ENCODE measurements around the gene MROH9. TPM values are rescaled to one million over a fixed set of nuclear protein-coding genes. Genes with fewer than 3 reads are reported as not detected.

MROH9 gene
- total RNA-seq, 1 experiment from 2014 or later = not detected

DNA sequence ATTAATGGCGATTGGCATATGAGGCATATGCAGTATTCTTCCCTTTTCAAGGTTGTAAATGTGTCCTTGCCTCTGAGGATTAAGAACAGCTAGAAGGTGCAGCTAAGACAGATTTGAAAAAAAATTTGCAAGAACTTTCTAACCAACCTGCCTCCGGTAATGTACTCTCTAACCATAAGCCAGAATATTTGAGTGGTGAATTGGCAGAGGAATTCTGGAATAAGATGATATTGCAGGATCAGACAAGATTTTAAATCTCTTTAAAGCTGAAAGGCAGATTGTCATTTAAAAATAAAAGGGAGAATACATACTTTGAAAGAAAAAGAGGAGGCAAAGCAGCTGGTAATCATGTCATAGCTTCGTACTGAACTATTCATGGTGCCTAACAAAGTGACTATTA is 29.2 kb downstream of the MROH9 start (continued):
- TF ChIP-seq EZH2phosphoT487 (IDR thresholded peaks at IDR 0.05; ENCODE audit: borderline replicate concordance) = no peak
- no peak for TF ChIP-seq POLR2A (IDR thresholded peaks at IDR 0.05; ENCODE audit: borderline replicate concordance, extremely low read depth, insufficient read depth, insufficient read length)
- no peak for TF ChIP-seq YY1 (IDR thresholded peaks at IDR 0.05; ENCODE audit: extremely low read depth, insufficient replicate concordance, low read depth, low read length)
- no peak for TF ChIP-seq EZH2 (IDR thresholded peaks at IDR 0.05)
- no peak for TF ChIP-seq TCF7L2 (IDR thresholded peaks at IDR 0.05; ENCODE audit: borderline replicate concordance, extremely low read depth, insufficient read depth, insufficient read length)
- TF ChIP-seq JUND (IDR thresholded peaks at IDR 0.05) = no peak
- TF ChIP-seq FOSL1 (IDR thresholded peaks at IDR 0.05; ENCODE audit: low read depth) = no peak
- TF ChIP-seq ELF1 (IDR thresholded peaks at IDR 0.05; ENCODE audit: borderline replicate concordance, low read depth) = no peak

DNA sequence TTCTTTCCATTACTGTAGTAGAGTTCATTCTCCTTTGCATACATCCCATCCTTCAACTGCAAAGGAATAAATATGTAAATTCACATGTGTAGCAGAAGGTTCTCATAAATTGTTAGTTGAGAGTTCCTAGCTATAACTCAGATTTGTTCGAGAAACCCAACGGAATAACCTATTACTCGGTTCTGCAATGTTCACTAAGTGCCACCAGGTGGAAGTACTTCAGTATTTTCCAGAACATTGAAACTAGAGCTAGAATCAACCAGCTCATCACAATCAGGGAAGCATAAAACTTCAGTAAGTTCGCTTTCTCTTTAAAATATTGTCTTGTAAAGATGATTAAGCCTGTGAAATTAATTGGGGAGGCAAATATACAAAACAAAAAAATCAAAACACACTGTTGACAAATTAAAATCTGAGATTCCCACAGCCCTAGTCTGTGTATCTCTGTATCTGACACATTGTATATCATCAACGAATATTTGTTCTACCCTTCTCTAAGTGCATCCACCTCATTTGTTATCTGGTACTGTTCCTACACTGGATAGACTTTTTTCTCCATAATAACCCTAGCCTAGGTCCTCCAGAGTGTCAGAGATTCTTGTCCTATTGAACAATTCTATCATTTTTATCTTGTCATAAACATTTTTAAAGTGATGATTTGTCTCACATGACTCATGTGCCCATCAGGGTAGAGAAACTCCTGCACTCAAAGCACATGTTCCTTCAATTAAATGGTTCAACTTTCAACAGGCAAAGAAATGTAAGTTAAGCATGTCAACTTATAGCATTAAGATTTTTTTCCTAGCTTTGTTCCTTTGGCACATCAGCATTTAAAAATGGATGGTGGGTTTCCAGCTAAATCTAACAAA is 31.9 kb downstream of the MROH9 start:
- no peaks in the 10 kb centered on the region for H3K9me2 ChIP-seq (ENCODE audit: insufficient read depth)
- no peak for TF ChIP-seq SP1 (IDR thresholded peaks at IDR 0.05; ENCODE audit: low read depth)
- peak; percentile 62 for TF ChIP-seq RAD21 (IDR thresholded peaks at IDR 0.05; ENCODE audit: low read depth)
- TF ChIP-seq, protein P1, sequence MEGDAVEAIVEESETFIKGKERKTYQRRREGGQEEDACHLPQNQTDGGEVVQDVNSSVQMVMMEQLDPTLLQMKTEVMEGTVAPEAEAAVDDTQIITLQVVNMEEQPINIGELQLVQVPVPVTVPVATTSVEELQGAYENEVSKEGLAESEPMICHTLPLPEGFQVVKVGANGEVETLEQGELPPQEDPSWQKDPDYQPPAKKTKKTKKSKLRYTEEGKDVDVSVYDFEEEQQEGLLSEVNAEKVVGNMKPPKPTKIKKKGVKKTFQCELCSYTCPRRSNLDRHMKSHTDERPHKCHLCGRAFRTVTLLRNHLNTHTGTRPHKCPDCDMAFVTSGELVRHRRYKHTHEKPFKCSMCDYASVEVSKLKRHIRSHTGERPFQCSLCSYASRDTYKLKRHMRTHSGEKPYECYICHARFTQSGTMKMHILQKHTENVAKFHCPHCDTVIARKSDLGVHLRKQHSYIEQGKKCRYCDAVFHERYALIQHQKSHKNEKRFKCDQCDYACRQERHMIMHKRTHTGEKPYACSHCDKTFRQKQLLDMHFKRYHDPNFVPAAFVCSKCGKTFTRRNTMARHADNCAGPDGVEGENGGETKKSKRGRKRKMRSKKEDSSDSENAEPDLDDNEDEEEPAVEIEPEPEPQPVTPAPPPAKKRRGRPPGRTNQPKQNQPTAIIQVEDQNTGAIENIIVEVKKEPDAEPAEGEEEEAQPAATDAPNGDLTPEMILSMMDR (IDR thresholded peaks at IDR 0.05 in 2 of 3, conservative IDR thresholded peaks at IDR 0.05 in 1 of 3; ENCODE audit: borderline replicate concordance in 1 of 3, insufficient read depth in 1 of 3, low read depth in 2 of 3, low read length in 2 of 3) = peak; percentile 55 to 66 (median 63); a peak in 5 of 6 replicates
- TF ChIP-seq ZNF274 (IDR thresholded peaks at IDR 0.05; ENCODE audit: low read depth, low read length) = no peak
- no peak for TF ChIP-seq EZH2phosphoT487 (IDR thresholded peaks at IDR 0.05; ENCODE audit: borderline replicate concordance)
- H3K9ac ChIP-seq (ENCODE audit: low read length) = no peak overlapping the region
- ATAC-seq (peak; percentile 90), DNase-seq (ENCODE audit: low read depth, low spot score) (peak; percentile 32)
- H3K27me3 ChIP-seq (ENCODE audit: insufficient read depth, low read length) = no peaks in the 10 kb centered on the region
- ChIA-PET CTCF (interaction anchor here (0.6 to 5.3 kb wide), 28 partner anchors 9 to 1039 kb away, joined by 3 to 97 read pairs (median 4); partner anchors contain the start of gene FMO4), POLR2A (interaction anchor here (1.0 kb wide), 1 partner anchor 346 kb away, joined by 3 read pairs; no protein-coding TSS in a partner anchor), RAD21 (ENCODE audit: low non-redundant PET in 1 of 2, low total read pairs in 2 of 2, uncharacterized antibody in 2 of 2, unreplicated experiment in 2 of 2) (interaction anchor here (0.9 to 1.6 kb wide), 4 partner anchors 259 to 346 kb away, joined by 5 to 11 read pairs (median 8); partner anchors contain the start of gene FMO4 (in 2 of the 2))
- no TSS peak for BruUV-seq (replicated peaks)
- intact Hi-C loops (cut with micrococcal nuclease) = loop anchor here (1.0 kb wide), 2 partner anchors 259 to 346 kb away; no protein-coding TSS in a partner anchor
- H4K20me1 ChIP-seq (ENCODE audit: insufficient read depth) = no peaks in the 10 kb centered on the region
- H3K4me2 ChIP-seq (ENCODE audit: low read length) = no peak overlapping the region
- H3K79me2 ChIP-seq (ENCODE audit: insufficient read depth, low read length) = no peaks in the 10 kb centered on the region
- no peak overlapping the region for H3K4me3 ChIP-seq (replicated peaks in 1 of 2; ENCODE audit: low read depth in 1 of 2, low read length in 2 of 2)
- H3K4me1 ChIP-seq (ENCODE audit: control insufficient read depth in 1 of 2, insufficient read depth in 2 of 2, low read length in 2 of 2) = no peaks in the 10 kb centered on the region
- H3K36me3 ChIP-seq (ENCODE audit: control insufficient read depth in 1 of 2, insufficient read depth in 2 of 2, low read length in 2 of 2) = no peaks in the 10 kb centered on the region
- no peaks in the 10 kb centered on the region for H3K9me3 ChIP-seq (ENCODE audit: control insufficient read depth in 1 of 2, insufficient read depth in 1 of 2, low read depth in 1 of 2, low read length in 2 of 2)
- no peak overlapping the region for H3K27ac ChIP-seq (ENCODE audit: low read depth, low read length)
- no peak overlapping the region for H2AFZ ChIP-seq (ENCODE audit: low read depth, low read length, poor library complexity, severe bottlenecking)

All from HCT116 (cell line).